Hepatic stellate cell (primary cell): ENCODE results near the gene ZNF689.
A peak's percentile ranks its signal among the peaks of the same experiment; 100 is the strongest.

ENCODE experiments used
- DNase-seq: peaks from one replicate; pipeline ENCODE4 v3.0.0; 2011; ENCODE audit warnings: low spot score

Gene ZNF689

GRCh38 chr16:30562021-30562420, 48.2 kb downstream of the ZNF689 start:
- DNase-seq, result no peak

- DNase-seq, result peak; percentile 43
Measured at GRCh38 chr16:30561089-30561816, 48.9 kb downstream of the ZNF689 start.

GRCh38 chr16:30559690-30560089, 50.5 kb downstream of the ZNF689 start:
- DNase-seq, result no peak

GRCh38 chr16:30558789-30559377, 51.3 kb downstream of the ZNF689 start:
- DNase-seq, result no peak

- DNase-seq, result peak; percentile 98
Measured at GRCh38 chr16:30557957-30558788, 52.0 kb downstream of the ZNF689 start, which contains the start of gene ZNF764. TSS of gene ZNF764 (minus strand) at chr16:30558374. CDS start at chr16:30558182, 192 bp downstream.

- no peak for DNase-seq
Measured at GRCh38 chr16:30557707-30557956, 52.6 kb downstream of the ZNF689 start.

GRCh38 chr16:30556125-30556473, 54.1 kb downstream of the ZNF689 start:
- DNase-seq, result no peak

GRCh38 chr16:30555315-30556124, 54.7 kb downstream of the ZNF689 start:
- no peak for DNase-seq

GRCh38 chr16:30554557-30555314, 55.5 kb downstream of the ZNF689 start:
- DNase-seq, result no peak

GRCh38 chr16:30553393-30553899, 56.7 kb downstream of the ZNF689 start:
- DNase-seq, result no peak

GRCh38 chr16:30552956-30553355, 57.2 kb downstream of the ZNF689 start:
- no peak for DNase-seq
